HG03469 (cell line): Measurements from ENCODE around the gene MAGI2.

ENCODE experiments used
- ATAC-seq: cut with Tn5 transposase; IDR thresholded peaks from one replicate; pipeline ENCODE4 v1.9.1; 2021; ENCODE audit warnings: mild to moderate bottlenecking, moderate library complexity, moderate number of reproducible peaks; ENCODE audit not compliant: unreplicated experiment

The MAGI2 gene

DNA sequence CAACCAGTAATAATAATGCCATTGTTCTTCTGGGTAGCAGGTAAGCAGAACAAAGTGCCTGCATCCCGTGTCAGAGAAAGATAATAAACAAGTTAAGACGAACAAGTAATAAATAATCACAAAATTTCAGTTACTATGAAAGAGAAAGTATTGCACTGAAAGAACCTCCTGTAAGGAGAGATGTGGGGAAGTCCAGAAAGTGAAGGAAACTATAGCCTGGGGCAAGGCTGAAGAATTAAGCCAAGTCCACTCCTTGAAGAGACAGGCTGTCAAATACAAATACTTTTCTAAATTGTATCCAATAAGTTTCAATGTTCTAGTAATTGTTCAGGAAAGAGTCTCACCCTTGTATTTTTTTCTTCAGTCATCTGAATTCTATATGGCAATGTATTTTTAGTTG lies 611.4 kb downstream of the MAGI2 start:
- no peak for ATAC-seq

DNA sequence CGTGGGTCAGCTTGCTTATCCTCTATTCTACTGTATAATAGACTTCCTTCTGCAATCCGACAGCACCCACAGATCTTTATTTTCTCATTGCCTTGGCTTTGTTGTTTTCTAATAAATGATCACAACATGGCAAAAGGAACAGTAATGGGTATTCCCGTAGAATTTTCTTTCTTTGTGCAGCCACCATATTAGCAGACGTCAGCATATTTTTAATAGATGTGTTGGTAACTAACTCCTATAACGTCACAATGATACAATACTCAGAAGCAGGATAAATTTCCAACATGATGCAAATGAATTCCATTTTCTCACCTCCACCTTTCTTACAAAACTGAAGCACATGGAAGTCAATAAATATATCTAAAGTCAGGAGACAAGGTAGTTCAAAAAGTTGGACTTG lies 617.6 kb downstream of the MAGI2 start:
- ATAC-seq: no peak

DNA sequence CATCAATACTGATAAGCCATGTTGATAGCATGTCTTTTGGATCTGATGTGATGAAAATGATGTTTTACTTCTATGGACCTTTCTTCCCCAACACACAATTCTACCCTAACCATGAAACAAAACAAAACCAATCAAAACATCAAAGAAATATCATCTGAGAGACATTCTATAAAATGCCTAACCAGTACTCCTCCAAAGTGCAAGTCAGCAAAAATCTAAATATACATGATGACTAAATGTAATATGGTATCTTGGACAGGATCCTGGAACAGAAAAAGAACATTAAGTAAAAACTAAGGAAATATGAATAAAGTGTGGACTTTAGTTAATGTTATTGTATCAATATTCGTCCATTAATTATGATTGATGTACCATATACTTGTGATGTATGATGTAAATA lies 625.1 kb downstream of the MAGI2 start:
- no peak for ATAC-seq

DNA sequence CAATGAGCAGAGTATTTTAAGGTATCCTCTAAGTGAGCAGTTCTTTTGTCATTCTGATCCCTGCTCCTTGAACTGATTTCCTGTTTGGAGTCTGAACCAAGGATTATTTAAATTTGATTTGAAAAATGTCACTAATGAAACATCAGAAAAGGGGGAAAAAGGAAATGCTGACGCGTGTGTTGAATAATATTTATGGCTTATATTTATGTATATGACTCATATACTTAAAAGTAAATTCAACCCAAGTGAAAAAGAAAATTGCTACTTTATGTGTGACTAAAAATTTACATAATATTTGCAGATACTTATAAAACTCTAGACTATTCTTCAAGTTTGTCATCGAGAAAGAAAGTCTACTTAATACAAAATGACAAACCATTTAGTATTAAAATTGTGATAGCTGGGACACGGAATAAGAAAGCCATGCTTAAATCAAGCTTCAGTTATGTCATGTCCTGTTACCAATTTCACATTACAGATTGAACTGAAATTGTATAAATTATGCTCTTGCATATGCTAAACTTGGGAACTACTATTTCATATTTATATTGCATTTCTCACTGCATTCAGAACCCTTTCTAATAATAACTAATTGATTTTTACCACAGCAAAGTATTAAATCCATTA lies 649.9 kb downstream of the MAGI2 start:
- no peak for ATAC-seq

DNA sequence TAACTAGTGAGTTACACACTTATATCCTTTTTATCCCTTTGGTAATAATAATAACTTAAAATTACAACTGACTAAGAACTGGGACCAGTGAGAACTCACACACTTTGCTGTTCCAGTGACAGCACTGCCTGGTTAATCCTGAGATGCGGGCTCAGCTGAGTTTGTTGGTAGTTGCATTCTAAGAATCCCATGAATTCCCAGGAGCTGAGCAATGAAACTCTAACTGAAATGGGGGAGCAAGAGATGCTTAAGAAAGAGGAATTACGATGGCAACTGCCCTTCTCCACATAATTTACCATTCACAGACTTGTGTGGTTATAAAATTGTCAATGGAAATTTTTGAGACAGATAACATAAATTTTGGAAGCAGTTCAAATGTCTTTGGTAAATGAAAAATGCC lies 659.4 kb downstream of the MAGI2 start:
- ATAC-seq: no peak

DNA sequence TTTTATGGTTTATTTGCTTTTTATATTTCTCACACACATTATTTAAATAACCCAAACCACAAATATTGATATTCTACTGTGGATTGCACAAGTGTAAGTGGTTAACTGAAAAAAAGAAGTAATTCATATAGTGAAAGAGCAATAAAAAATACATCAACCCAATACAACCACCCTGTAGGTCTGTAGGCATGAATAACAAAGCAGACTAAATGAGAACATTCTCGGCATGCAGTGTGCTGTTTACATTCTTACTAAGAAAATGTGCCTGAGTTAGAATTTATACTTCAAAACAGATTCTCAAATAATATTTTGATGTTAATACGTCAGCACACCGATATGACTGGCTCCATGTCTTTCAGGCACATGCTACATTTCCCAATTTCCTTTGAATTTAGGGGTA lies 660.8 kb downstream of the MAGI2 start:
- ATAC-seq: no peak

DNA sequence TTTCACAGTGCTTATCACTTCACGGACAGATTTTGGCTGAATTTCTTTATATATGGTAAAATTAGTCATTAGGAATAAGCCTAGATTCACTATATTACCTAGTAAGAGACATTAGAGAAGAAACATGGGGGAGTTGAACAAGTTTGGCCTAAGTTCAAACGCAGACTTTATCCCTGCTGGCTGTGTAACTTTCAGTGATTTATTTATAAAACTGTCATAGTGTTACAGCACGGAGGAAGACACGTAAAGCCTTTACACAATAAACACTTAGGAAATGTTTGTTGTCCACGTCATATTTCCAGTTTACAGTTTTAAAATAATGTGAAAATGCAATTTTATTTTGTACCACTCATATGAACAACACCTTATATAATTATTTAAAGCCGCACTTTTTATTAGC lies 661.5 kb downstream of the MAGI2 start:
- ATAC-seq: no peak

DNA sequence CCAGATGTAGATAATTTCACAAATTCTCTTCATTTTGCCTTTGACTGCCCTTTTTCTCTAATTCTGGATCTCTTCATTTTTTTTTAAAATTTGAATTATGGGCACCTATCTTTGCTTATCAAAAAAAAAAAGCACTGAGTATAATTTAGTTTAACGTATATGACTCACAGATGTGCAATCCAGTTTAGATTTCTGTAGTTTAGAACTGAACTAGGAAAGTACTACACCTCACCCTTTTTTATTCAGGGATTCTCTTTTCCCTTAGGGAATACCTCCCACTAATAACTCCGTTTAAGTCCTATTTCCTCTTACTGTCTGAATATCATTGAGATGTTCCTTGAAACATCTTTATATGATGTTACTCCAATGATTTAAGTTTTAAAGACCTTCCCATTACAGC lies 665.0 kb downstream of the MAGI2 start:
- ATAC-seq: no peak

DNA sequence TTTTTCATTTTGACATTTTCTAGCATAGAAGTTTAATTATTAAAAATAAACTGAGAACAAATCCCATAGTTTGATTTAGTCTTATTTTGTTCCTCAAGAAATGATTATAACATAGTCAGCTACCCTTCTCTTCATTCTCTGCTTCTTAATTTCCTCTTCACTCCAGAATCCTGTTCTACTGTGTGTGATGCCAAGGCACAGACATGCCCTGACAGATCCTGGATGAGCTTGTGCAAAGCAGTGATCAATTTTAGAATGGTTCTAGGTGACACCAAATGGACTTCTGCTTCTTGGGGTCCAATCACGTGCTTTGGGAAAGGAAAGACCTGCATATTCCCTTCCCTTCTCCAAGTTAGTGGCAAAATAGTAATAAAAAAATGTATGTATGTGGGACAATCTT lies 665.6 kb downstream of the MAGI2 start:
- no peak for ATAC-seq

DNA sequence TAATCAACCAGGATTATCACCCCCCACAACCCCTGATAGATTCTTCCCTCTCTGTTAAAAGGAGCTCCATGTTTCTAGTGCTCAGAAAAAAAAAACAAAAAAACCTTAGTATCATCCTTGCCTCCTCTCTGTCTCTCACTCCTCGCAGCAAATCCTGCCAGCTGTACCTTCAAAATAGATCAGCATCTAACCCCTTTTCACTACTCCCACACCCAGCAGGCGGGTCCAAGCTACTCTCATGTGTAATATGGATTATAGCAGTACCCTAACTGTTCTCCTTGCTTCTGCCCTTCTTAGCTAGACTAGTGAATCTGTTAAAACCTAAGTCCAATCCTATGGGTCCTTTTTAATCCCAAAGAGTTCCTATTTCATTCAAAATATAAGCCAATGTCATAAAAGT lies 667.4 kb downstream of the MAGI2 start:
- ATAC-seq: no peak

DNA sequence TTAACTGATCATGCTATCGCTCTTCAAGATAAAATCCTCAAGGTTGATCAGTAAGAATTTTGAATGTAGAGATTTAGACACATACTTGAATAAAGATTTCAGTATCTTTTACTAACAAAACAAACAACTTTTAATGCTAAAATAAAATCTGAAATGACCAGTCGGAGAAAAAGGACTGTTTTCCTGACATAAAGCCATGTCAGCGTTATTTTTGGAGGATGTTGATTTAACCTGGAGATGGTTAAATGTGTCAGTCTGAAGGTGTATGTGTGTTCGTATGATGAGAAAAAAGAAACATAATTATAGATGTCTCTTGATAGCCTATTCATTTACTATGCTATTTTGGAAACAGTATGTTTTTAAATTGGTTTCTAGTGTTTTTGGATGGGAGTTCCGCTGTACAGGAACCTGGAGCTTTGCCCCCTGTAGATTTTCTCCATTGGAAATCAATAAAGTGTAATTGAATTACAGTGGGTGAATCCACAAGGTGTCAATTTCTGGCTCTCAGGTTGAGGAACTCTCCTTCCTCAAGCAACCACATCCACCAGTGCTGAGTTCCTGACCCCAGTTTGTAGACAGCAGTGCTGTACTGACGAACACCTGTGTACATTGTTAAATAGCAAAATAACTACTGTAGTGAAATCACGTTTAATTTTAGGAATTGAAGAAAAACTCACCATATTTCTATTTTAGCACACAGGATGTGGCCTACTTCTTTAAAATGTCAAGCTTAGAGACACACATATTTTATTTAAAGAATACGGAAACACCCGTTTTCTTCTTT lies 670.1 kb downstream of the MAGI2 start:
- no peak for ATAC-seq

DNA sequence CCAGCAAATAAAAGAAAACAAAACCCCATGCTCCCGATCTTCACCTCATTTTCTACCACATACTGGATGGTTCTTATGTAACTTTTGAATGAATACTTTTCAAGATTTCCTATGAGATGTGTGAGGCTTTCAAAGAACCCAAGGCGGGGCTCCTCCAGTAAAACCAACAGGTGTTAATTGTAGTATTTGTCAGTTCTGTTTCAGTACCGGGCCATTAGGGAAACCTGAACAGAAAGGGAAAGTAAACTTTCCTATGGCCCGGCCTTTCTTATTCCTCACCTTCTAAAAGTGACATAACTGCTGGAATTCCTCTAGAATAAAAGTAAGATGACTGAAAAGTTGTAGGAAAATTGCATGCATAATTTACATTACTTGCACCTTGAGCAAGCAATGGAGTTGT lies 672.9 kb downstream of the MAGI2 start:
- no peak for ATAC-seq

DNA sequence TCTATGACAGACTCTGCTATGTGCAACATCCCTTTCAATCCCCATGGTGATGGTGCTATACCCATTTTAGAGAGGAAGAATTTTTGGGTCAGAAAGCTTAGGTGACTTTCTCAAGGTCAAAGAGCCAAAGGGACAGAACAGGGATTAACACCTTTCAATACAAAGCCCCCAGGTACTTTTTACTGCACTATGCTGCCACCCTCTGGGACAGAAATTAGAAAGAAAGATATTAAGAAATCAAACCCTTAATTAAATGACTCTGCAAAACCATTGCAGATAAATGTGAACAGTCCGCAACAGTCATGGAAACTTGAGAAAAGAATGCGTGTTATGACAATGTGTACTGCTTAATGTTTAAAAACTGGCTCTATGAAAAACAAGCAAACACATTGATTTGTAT lies 673.7 kb downstream of the MAGI2 start:
- ATAC-seq: no peak

DNA sequence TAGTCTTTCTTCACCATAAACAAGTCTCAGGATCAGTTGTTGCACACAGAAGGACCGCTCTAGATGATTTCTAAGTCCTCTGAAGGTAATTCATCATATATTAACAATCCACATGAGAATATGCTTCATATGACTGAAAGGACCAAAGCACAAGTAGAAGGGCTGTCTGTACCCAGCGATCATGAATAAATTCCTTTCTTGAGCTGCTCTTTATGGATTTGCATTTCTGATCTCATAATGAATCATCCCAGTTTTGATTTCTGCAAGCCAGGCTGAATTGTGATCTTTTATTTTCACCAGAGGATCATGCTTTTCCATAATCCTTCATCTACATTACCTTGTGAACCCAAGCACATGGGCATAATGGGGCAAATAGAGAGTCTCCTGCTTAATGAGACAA lies 675.6 kb downstream of the MAGI2 start:
- ATAC-seq: no peak

DNA sequence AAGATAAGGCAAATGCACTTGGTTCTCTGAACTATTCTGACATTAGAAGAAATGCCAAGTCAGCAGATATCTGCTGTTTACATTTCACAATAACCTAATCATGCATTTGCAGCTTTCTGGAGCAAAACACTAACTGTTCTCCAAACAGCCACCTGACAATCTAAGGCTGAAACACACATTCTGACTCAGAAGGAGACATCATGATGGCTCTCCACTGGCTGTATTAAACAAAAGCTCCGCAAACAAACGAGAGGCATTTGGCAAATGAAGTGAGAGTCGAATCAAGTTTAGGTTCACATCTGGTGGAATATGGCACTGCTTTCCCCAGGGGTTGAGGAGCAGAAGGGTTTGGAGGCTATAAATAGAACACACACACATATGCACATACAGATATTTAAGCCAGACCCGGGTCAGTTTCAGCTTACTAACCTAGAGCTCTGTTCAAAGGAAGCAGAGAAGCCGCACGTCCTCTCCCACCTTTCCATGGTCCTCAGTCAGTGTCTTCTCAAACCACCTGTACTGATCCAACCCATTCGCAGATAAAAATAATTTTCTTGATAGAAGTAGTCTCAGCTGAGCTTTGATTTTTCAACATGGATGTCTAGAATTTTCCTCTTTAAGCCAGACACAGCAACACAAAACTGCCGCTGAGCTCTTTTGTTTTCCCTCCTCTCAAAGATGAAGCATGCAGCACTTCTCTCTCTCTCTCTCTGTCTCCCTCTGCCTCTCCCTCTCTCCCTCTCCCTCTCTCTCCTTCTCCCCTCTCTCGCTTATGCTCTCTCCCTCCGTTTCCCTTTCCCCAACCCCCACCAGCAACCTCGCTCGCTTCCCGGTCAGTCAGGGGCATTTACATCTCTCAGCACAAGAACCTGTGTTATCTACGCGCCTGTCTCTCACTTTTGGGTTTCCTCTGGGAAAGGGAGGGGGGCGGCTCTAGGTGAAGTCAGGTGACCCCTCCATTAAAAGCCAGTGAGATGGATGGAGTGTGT lies 682.8 kb downstream of the MAGI2 start:
- ATAC-seq: peak; percentile 27

DNA sequence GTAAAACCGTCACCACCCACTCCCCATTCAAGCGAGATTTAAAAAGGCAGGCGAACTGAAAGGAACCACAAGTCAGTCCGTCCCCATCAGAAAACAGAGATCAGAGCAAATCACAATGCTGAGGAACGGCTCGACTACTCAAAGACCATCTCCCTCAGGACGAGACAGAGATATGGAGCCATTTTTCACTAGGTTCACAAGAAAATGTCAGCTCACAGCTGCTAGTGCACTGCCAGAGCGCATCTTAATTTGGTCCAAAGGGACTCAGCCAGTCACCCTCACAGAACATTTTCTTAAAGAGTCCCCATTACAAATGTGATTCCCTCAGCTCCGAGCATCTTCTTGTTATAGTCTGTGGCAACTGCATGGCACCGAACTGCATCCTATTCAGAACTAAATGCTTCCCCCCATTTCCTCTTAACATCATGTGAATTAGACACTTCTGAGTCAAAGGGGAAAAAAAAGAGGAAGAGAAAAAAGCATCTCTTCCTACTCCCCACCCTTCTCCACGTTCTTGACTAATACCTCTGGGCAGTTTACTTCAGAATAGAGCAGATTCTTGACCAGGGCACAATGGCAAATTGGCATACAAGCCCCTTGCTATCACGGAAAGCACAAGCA lies 683.9 kb downstream of the MAGI2 start:
- ATAC-seq: peak; percentile 94

DNA sequence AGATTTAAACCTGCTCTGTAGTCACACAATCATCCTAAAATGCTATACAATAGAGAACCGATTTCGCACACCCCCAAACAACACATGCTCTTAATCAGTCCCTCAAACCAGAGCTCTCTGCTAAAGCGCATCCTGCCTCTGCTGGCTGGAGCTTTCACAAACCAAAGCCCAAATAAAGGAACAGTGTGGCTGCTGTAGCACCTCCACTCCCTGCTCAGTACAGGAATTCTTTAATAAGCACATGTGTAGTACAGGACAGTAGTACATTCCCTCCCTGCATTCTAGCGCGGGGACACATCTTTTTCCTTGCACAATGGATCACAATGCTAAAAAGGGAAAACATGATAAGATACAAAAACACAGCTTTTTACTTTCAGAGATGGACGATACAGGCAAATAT lies 684.6 kb downstream of the MAGI2 start:
- no peak for ATAC-seq

DNA sequence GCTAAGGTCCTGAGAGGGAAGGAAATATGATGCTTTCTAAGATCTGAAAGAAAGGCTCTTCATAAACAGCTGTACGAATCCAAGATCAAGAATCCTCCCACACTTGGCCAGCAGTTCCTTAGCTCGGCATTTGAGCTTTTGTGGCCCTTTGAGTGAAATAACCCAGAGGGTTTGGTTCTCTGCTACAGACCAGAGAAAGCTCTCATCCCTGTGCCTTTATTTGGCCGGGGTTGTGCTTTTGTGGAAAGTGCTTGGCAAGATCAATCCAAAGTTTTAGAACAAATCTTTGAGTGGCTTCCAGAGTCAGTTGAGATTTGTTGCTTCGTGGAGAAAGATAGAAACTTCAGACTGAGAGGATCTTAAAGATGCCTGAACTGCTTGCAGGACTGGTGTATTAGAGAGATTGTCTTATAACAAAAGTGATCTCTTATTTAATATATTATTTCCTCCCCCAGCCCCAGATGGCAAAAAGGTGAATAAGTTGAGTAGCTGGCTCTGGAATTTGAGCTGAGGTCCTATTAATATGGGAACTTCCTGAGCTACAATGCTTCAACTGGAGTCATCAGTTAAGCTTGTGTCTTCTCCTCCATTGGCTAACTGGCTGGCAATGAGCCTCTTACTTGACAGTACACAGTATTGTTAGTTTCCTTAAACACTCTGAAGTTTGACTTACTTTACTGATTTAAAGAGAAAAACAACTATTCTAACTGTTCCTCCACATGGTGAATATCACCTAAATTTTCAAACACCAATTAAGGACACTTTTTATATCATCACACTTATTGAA lies 687.3 kb downstream of the MAGI2 start:
- no peak for ATAC-seq

DNA sequence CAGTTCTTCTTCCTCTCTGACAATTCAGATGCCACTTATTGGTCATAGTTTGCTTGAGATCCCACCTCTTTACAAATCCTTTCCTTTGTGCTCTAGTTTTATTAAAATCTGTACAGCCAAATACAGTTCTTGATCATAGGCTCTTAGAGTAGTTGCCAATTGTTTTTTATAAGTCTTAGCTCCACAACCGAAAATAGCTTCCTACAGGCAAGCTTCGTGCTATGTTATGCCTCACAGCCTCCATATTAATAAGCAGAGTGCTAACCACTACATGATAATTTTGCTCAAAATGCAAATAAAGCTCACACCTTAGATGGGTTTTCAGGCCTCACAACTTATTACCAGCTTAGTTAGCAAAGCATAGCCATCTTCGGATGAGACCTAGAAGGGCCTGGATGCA lies 688.9 kb downstream of the MAGI2 start:
- no peak for ATAC-seq

DNA sequence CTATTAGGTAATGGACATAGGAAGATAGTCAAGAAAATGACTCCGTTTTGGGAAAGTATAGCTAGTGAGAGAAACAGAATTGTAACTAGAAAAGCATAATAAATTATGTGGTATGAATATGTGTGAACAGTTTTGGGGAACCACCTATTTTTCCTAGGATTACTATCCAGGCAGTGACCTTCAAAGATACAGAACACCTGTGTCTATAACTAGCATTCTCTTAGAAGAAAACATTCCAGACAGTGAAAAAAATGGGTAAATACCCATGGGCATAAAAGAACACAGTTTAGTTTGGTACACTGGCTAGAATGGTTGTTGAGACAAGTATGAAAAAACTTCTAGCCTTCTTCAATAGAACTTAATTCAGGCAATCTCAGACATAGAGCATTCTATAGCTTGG lies 690.8 kb downstream of the MAGI2 start:
- ATAC-seq: no peak
